GM21528 (cell line): Measurements from ENCODE around the gene HMCN2.

Experiments
- ATAC-seq: cut with Tn5 transposase; IDR thresholded peaks from one replicate; pipeline ENCODE4 v1.9.1; 2021; ENCODE audit warnings: mild to moderate bottlenecking, moderate library complexity; ENCODE audit not compliant: unreplicated experiment, low FRiP score

HMCN2 gene, protein sequence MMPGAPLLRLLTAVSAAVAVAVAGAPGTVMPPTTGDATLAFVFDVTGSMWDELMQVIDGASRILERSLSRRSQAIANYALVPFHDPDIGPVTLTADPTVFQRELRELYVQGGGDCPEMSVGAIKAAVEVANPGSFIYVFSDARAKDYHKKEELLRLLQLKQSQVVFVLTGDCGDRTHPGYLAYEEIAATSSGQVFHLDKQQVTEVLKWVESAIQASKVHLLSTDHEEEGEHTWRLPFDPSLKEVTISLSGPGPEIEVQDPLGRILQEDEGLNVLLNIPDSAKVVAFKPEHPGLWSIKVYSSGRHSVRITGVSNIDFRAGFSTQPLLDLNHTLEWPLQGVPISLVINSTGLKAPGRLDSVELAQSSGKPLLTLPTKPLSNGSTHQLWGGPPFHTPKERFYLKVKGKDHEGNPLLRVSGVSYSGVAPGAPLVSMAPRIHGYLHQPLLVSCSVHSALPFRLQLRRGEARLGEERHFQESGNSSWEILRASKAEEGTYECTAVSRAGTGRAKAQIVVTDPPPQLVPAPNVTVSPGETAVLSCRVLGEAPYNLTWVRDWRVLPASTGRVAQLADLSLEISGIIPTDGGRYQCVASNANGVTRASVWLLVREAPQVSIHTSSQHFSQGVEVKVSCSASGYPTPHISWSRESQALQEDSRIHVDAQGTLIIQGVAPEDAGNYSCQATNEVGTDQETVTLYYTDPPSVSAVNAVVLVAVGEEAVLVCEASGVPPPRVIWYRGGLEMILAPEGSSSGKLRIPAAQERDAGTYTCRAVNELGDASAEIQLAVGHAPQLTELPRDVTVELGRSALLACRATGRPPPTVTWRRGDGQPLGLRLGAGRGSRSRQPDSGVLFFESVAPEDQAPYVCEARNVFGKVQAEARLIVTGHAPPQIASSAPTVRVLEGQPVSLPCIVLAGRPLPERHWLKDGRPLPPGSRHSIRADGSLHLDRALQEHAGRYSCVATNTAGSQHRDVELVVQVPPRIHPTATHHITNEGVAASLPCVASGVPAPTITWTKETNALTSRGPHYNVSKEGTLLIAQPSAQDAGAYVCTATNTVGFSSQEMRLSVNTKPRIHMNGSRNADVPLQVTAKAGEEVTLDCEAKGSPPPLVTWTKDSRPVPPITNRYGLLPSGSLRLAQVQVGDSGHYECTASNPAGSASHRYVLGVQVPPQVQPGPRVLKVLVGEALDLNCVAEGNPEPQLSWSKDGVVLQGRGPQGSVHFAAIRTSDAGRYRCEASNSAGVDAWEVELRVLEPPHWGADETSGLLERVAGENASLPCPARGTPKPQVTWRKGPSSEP (N-terminal part only)

GRCh38 chr9:130265431-130266235 lies at the start of gene HMCN2:
HMCN2 (plus strand) TSS chr9:130265760; CDS start chr9:130265879, 119 bp downstream.
- no peak for ATAC-seq

- ATAC-seq, result no peak
Observed at GRCh38 chr9:130217838-130218237, 47.7 kb upstream of the HMCN2 start.

DNA sequence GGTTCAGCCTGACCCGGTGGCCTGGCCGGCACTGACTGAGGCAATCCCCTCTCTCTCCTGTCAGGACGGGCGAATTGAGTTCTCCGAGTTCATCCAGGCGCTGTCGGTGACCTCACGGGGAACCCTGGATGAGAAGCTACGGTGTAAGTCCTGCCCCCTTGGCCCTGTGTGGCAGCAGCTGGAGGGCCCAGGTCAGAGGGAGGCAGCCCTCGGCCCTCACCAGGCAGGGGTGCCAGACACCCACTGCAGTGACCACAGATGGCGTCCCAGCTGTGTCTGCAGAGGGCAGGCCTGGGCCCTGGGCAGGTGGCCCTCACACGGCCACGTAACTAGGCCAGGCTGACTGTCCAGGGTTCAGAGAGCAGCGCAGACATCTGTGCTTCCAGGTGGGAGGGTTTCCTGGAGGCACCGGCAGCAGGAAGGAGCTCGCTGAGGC lies 45.9 kb upstream of the HMCN2 start:
- ATAC-seq, result no peak

DNA sequence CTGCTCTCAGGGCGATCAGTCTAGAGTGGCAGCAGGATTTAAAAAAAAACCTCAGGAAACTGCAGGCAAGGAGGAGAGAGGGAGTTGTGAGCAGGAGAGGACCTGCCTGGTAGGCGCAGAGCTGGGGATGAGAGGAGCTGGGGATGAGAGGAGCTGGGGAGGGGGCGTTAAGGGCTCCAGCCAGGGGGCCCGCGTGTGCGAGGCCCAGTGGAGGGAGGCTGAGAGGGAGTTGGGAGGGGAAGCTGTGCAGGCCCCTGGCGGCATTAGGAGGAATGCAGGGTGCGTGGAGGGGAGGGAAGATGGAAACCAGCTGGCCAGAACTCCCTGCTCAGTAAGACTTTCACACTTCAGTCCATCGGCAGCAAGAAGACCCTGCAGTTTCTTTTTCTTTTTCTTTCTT lies 45.2 kb upstream of the HMCN2 start:
- no peak for ATAC-seq

DNA sequence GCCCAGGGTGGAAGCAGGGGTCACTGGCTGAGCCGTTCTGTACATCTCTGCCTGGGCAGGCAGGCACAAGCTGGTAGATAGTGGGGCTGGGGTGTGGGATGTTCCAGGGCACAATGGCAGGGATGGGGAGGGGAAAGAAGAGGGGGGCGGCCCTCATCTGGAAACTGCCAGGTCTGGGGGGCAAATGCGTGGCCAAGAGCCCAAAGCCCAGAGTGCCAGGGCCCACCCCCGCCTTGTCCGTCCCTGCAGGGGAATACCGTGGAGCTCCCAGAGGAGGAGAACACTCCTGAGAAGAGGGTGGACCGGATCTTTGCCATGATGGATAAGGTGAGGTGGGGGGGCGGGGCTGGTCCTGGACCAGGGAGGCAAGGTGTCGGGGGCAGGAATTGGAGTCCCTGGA lies 42.7 kb upstream of the HMCN2 start:
- ATAC-seq, result no peak

DNA sequence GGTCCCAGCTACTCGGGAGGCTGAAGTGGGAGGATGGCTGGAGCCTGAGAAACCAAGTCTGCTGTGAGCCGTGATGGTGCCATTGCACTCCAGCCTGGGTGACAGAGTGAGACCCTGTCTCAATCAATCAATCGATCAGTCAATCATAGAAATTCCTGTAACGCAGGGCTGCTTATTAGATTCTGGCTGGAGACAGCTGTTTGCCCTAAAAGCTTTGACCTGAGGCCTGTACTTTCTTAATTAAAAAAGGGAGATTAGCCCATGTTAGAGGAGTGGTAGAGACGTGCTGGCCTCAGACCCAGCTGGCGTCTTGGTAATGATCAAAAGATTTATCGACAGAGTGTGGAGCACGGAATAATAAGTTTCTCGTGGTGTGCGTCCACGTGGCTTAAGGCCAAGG lies 40.5 kb upstream of the HMCN2 start:
- no peak for ATAC-seq

DNA sequence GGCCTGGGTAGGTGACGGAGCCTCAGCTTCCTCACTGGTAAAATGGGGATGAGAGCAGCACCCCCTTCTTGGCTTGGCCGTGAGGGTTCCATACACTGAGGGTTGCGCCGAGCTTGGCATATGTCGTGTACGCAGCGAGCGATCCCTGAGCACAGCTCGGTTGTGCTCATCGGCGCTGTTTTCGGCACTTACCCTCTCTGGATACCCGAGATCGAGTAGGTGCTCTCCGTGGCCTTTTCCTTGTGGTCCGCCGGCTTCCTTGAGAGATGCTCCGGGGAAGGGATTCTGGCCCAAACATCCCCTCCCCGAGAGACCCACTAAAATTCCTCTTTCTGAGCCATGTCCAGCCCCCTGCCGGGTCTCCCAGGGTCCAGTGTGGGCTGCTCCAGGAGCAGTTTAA lies 40.0 kb upstream of the HMCN2 start:
- ATAC-seq, result no peak

DNA sequence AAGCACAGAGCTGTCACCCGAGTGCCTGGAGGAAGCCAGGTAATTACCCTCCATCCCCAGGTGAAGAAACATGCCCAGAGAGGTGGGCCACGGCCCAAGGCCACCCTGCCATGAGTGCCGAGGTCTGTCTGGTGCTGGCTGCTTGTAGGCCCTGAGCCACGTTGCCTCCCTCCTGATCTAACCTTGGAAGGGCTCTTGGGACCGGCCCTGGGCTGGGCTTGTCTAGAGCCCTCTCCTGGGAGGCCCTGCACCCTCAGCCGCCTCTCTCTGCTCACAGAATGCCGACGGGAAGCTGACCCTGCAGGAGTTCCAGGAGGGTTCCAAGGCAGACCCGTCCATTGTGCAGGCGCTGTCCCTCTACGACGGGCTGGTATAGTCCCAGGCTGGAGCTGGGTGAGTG lies 39.4 kb upstream of the HMCN2 start:
- ATAC-seq, result no peak

- no peak for ATAC-seq
Observed at GRCh38 chr9:130227833-130228232, 37.7 kb upstream of the HMCN2 start.

GRCh38 chr9:130229759-130230158 lies 35.8 kb upstream of the HMCN2 start:
- no peak for ATAC-seq

DNA sequence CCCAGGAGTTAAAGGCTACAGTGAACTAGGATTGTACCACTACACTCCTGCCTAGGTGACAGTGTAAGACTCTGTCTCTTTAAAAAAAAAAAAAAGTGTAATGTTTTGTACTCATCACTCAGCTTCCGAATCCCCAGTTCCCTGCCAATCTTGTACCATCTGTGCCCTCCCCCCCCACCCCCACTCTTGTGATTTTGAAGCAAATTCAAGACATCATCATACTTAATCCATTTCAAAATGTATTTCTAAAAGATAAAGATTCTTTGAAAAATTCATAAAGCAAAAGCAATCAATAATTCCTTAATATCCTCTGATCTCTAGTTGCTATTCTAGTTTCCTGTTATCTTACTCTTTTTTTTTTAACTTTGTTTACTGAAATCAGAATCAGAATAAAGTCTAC lies 34.9 kb upstream of the HMCN2 start:
- no peak for ATAC-seq

- ATAC-seq, result no peak
Observed at GRCh38 chr9:130232899-130233586, 32.5 kb upstream of the HMCN2 start.

DNA sequence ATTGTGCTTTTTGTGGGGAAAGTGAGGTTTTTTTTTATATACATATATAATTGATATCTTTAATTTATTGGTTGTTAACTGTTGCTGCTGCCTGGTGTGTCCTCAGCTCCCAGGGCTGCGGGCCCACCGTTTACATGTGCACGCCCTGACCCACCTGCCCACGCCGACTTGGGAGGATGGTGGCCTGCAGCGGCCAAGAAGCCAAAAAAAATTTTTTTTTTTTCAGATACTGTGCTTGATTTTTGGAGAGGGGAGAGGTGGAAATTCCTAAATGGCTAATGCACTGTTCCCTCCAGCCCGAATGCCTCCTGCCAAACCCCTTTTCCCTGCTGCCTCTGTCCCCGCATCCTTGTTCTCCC lies 32.0 kb upstream of the HMCN2 start:
- ATAC-seq, result no peak

- ATAC-seq, result no peak
Observed at GRCh38 chr9:130234340-130235260, 31.0 kb upstream of the HMCN2 start.

- ATAC-seq, result no peak
Observed at GRCh38 chr9:130235558-130236435, 29.8 kb upstream of the HMCN2 start.

DNA sequence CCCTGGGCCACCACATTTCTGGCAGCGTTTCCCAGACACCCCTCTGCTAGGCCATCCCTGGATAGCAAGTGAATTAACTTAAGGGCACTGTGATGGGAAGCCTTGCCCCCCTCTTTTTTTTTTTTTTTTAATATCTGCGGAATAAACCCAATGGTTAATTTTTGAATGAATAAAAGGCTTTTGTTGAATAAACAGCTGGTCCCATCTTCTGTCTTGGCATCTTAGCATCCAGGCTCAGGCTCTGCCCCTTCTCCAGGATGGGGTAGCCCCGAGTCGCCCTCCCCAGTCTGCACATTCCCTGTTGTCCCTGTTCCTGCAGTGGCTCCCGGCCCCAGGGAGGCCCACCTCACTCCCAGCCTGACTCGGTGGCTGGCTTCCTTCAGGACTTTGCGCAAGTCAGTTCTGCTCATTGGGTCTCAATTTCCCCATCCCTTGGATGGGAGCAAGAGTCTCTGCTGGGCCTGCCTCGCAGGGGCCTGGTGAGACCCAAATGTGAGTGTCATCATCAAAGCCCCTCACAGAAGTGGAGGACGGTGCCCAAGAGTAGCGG lies 29.0 kb upstream of the HMCN2 start:
- ATAC-seq, result no peak

DNA sequence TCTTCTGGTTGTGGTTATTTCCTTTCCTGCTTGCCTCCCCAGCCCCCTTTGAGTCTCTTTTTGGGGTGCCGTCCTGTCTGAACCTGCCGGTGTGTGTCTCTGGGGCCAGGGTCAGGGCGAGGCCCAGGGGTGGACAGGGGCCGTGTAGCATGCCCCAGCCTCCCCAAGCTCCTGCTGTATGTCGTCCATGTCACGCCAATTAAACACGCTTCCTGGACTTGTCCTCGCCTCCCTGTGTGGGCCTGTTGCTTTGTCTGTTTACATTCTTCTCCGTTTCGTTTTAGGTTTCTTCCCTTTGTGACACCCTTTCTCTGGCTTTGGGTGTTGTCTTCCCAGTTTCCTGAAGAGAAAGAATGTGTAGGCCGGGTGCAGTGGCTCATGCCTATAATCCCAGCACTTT lies 28.5 kb upstream of the HMCN2 start:
- no peak for ATAC-seq
